Uterus (tissue), 2 donors: Measurements from ENCODE around the gene SYCP3.

Experiments used
- POLR2A ChIP-seq, 2 donors: fragments of 450-650 bp; IDR thresholded peaks; one replicate each; pipeline ENCODE4 v1.6.1; 2016; ENCODE audit warnings: antibody characterized with exemption in 2 of 2, mild to moderate bottlenecking in 1 of 2, moderate library complexity in 1 of 2
- TF ChIP-seq, protein P1 (sequence below), 4 experiments: fragments of 200-600 bp in 2 of 4; fragments of 450-650 bp in 2 of 4; sonication (generic) in 2 of 4; IDR thresholded peaks; one replicate each; pipeline ENCODE4 v1.5.1; 2016 to 2019; ENCODE audit warnings: antibody characterized with exemption in 4 of 4, mild to moderate bottlenecking in 2 of 4, moderate library complexity in 1 of 4

DNA sequence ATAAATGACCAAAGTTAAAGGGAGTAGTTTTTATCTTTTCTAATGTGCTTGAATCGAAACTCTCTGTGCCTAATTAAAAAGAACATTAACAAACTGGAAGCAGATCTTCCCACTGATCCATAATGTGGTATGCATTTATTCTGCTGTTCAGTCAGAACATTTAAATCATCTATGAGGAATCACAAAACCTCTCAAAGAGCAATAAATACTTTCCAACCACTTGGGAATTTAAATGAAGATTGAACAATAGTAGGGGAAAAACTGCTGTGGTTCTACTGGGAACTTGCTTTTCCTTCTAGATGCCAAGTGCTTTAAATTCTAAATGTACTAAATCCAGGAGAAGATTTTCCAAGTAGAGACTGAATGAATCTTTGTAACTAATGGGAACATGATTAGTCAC lies 54.2 kb downstream of the SYCP3 start:
- TF ChIP-seq, protein P1, sequence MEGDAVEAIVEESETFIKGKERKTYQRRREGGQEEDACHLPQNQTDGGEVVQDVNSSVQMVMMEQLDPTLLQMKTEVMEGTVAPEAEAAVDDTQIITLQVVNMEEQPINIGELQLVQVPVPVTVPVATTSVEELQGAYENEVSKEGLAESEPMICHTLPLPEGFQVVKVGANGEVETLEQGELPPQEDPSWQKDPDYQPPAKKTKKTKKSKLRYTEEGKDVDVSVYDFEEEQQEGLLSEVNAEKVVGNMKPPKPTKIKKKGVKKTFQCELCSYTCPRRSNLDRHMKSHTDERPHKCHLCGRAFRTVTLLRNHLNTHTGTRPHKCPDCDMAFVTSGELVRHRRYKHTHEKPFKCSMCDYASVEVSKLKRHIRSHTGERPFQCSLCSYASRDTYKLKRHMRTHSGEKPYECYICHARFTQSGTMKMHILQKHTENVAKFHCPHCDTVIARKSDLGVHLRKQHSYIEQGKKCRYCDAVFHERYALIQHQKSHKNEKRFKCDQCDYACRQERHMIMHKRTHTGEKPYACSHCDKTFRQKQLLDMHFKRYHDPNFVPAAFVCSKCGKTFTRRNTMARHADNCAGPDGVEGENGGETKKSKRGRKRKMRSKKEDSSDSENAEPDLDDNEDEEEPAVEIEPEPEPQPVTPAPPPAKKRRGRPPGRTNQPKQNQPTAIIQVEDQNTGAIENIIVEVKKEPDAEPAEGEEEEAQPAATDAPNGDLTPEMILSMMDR (IDR thresholded peaks at IDR 0.05) = no peak
- TF ChIP-seq POLR2A (IDR thresholded peaks at IDR 0.05) = no peak
